Endodermal cell (in vitro differentiated cells): Measurements from ENCODE around the gene RAB20. TPM values are rescaled to one million over a fixed set of nuclear protein-coding genes. Genes with fewer than 3 reads are reported as not detected.
A peak's percentile ranks its signal among the peaks of the same experiment; 100 is the strongest.

Source experiments
- DNase-seq: peaks from one replicate; pipeline ENCODE4 v3.0.0-alpha.2; 2017
- H3K27ac ChIP-seq: 2 replicates; pipeline ENCODE4 v1.5.1; 2013; ENCODE audit warnings: mild to moderate bottlenecking, low read depth, low read length, moderate library complexity
- H3K27me3 ChIP-seq: 2 replicates; pipeline ENCODE4 v1.6.1; 2013; ENCODE audit warnings: mild to moderate bottlenecking, low read length, moderate library complexity; ENCODE audit not compliant: insufficient read depth, control insufficient read depth, poor library complexity, severe bottlenecking
- H3K36me3 ChIP-seq: 2 replicates; pipeline ENCODE4 v1.7.0; 2013; ENCODE audit warnings: mild to moderate bottlenecking, low read length, moderate library complexity; ENCODE audit not compliant: control insufficient read depth, insufficient read depth
- H3K4me1 ChIP-seq: one replicate; pipeline ENCODE4 v1.7.0; 2013; ENCODE audit warnings: low read length; ENCODE audit not compliant: control insufficient read depth, insufficient read depth
- H3K4me3 ChIP-seq: 2 replicates; pipeline ENCODE4 v1.5.1; 2013; ENCODE audit warnings: mild to moderate bottlenecking, low read length, moderate library complexity
- H3K9ac ChIP-seq: 2 replicates; pipeline ENCODE4 v1.6.1; 2013; ENCODE audit warnings: mild to moderate bottlenecking, low read length, moderate library complexity; ENCODE audit not compliant: poor library complexity, severe bottlenecking; ENCODE audit errors: extremely low read depth
- H3K9me3 ChIP-seq: 2 replicates; pipeline ENCODE4 v1.6.1; 2013; ENCODE audit warnings: mild to moderate bottlenecking, low read length, moderate library complexity; ENCODE audit not compliant: control insufficient read depth
- H3K27ac Mint-ChIP-seq: 2 replicates; pipeline ENCODE4 v1.8.0; 2020; ENCODE audit warnings: mixed read lengths
- H3K27me3 Mint-ChIP-seq: 2 replicates; pipeline ENCODE4 v1.8.0; 2021; ENCODE audit warnings: mild to moderate bottlenecking, mixed read lengths; ENCODE audit not compliant: insufficient read depth
- H3K36me3 Mint-ChIP-seq: 2 replicates; pipeline ENCODE4 v1.8.0; 2020; ENCODE audit warnings: low read depth, mixed read lengths
- H3K4me1 Mint-ChIP-seq: 2 replicates; pipeline ENCODE4 v1.8.0; 2020; ENCODE audit warnings: mixed read lengths
- H3K4me3 Mint-ChIP-seq: 2 replicates; pipeline ENCODE4 v1.8.0; 2020; ENCODE audit warnings: mild to moderate bottlenecking, moderate library complexity, mixed read lengths
- H3K9me3 Mint-ChIP-seq: 2 replicates; pipeline ENCODE4 v1.8.0; 2020; ENCODE audit warnings: mild to moderate bottlenecking, mixed read lengths
- WGBS, 2 experiments: methylation state at CpG; one replicate each; pipeline versions ENCODE4 v1.1.5 to v1.1.7; 2013; ENCODE audit warnings: missing lambda C conversion rate in 2 of 2, mixed read lengths in 1 of 2; ENCODE audit not compliant: insufficient coverage in 1 of 2, insufficient read length in 1 of 2; 5-methylcytosine and 5-hydroxymethylcytosine counted together
- total RNA-seq, 2 donors: library from RNA; stranded (reverse); fragmentation: NEBNext Ultra II Directional in 1 of 2; extraction: Animal tissue kit (Norgen Biotek cat#: 25700) in 1 of 2; gene quantifications; 2 replicates in 1 of 2; 3 replicates in 1 of 2; pipeline ENCODE4 v1.2.1, GENCODE V29; 2021
- TF ChIP-seq, protein P1 (sequence below): fragments of 200-600 bp; sonication (generic); conservative IDR thresholded peaks from 2 replicates; pipeline ENCODE4 v1.5.0; 2021; ENCODE audit warnings: antibody characterized with exemption, mild to moderate bottlenecking

RAB20 gene
- total RNA-seq, 2 donors from 2014 or later: 12.6 to 14.2 TPM

DNA sequence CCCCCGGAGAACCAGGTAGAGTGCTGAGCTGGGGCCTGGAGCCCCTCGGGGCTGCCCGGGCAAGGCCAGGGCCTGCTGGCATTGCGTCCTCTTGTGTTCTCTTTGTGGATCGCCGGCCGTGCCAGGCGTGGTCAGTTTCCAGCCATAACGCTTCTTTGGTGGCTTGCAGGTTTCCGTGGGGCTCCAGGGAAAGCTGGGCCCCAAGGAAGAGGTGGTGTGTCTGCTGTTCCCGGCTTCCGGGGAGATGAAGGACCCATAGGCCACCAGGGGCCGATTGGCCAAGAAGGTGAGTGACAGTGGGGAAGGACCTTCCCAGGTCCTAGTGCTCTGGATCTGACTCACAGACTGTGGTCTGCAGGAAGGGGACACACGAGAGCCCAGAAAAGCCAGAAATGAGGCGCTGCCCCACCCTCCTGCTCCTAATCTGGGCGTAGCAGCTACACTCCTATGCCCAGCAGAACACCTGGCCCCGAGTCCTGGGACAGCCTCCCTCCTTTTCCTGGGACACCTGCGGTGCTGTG lies 57.5 kb downstream of the RAB20 start:
- no peaks in the 10 kb centered on the region for H3K27me3 Mint-ChIP-seq
- H3K4me3 Mint-ChIP-seq: no peak overlapping the region
- Histone ChIP-seq H3K36me3 (peaks cover 93% of the 10 kb centered on the region), H3K27me3 (no peaks in the 10 kb centered on the region), H3K4me3 (no peak overlapping the region), H3K4me1 (no peaks in the 10 kb centered on the region), H3K9me3 (no peaks in the 10 kb centered on the region), H3K9ac (no peak overlapping the region), H3K27ac (no peak overlapping the region)
- H3K4me1 Mint-ChIP-seq: no peaks in the 10 kb centered on the region
- H3K36me3 Mint-ChIP-seq: peaks cover 92% of the 10 kb centered on the region
- no peaks in the 10 kb centered on the region for H3K9me3 Mint-ChIP-seq
- no peak overlapping the region for H3K27ac Mint-ChIP-seq
- DNase-seq: no peak
- TF ChIP-seq, protein P1, sequence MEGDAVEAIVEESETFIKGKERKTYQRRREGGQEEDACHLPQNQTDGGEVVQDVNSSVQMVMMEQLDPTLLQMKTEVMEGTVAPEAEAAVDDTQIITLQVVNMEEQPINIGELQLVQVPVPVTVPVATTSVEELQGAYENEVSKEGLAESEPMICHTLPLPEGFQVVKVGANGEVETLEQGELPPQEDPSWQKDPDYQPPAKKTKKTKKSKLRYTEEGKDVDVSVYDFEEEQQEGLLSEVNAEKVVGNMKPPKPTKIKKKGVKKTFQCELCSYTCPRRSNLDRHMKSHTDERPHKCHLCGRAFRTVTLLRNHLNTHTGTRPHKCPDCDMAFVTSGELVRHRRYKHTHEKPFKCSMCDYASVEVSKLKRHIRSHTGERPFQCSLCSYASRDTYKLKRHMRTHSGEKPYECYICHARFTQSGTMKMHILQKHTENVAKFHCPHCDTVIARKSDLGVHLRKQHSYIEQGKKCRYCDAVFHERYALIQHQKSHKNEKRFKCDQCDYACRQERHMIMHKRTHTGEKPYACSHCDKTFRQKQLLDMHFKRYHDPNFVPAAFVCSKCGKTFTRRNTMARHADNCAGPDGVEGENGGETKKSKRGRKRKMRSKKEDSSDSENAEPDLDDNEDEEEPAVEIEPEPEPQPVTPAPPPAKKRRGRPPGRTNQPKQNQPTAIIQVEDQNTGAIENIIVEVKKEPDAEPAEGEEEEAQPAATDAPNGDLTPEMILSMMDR: no peak
- 96 to 97% methylated on average over 7 to 18 of the region's 18 CpGs for WGBS, 2 experiments

DNA sequence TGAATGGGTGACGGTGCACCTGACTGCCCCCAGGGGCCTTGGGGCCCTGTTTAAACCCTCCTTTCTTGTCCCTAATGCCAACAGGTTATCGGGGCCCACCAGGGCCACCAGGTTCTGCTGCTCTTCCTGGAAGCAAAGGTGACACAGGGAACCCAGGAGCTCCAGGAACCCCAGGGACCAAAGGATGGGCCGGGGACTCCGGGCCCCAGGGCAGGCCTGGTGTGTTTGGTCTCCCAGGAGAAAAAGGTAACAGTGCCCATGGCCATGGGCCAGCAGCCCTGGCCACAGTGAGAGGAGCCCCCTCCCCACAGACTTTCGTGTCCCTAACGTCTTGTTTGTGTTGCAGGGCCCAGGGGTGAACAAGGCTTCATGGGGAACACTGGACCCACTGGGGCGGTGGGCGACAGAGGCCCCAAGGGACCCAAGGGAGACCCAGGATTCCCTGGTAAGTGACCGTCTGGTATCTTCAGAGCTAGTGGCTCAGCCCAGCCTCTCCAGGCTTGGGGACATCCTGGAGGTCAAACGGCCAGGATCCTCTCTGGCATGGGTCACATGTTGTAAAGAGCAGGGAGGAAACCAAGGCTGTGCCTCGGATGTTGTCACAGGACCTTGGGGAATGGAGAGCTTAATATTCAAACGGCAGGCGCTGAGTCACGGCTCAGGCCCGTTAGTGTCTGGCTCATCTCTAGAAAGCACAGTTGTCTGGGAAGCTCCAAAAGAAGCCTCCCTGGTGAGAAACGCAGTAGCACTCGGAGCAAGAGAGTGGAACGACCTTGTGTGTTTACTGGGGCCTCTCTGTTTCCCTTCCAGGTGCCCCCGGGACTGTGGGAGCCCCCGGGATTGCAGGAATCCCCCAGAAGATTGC lies 58.3 kb downstream of the RAB20 start:
- TF ChIP-seq, protein P1: no peak
- Histone ChIP-seq H3K9ac (no peak overlapping the region), H3K4me3 (no peak overlapping the region), H3K36me3 (peaks cover 93% of the 10 kb centered on the region), H3K27ac (no peak overlapping the region), H3K4me1 (no peaks in the 10 kb centered on the region), H3K9me3 (no peaks in the 10 kb centered on the region), H3K27me3 (no peaks in the 10 kb centered on the region)
- H3K27ac Mint-ChIP-seq: peak overlapping the region; percentile 61
- no peak for DNase-seq
- no peaks in the 10 kb centered on the region for H3K4me1 Mint-ChIP-seq
- no peaks in the 10 kb centered on the region for H3K9me3 Mint-ChIP-seq
- H3K4me3 Mint-ChIP-seq: no peak overlapping the region
- 84 to 89% methylated on average over 14 to 20 of the region's 20 CpGs for WGBS, 2 experiments
- peaks cover 93% of the 10 kb centered on the region for H3K36me3 Mint-ChIP-seq
- H3K27me3 Mint-ChIP-seq: no peaks in the 10 kb centered on the region

DNA sequence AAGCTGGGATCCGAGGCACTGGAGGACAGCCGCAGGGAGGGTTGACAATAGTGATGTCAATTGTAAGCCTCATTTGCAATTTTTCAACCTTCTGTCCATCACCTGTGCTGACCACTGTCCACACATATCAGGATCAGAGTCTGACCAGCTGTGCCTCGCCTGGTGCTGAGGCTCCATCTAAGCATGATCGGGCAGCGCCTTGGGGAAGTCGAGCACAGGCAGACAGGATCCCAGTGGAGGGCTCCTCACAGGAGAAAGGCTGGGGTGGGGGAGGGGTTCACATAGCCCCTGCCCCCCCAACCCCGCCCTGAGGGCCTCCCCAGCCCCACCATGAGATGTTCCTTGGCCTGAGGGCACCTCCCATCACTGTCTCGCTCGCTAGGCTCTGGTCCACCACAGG lies 60.3 kb downstream of the RAB20 start:
- TF ChIP-seq, protein P1: no peak
- H3K27me3 ChIP-seq: no peaks in the 10 kb centered on the region
- Mint-ChIP-seq H3K36me3 (peaks cover 91% of the 10 kb centered on the region), H3K4me3 (no peak overlapping the region), H3K27me3 (no peaks in the 10 kb centered on the region), H3K4me1 (no peaks in the 10 kb centered on the region), H3K9me3 (peaks cover 4% of the 10 kb centered on the region), H3K27ac (no peak overlapping the region)
- H3K36me3 ChIP-seq: peaks cover 93% of the 10 kb centered on the region
- H3K4me1 ChIP-seq: no peaks in the 10 kb centered on the region
- H3K27ac ChIP-seq: no peak overlapping the region
- H3K9ac ChIP-seq: no peak overlapping the region
- H3K4me3 ChIP-seq: no peak overlapping the region
- no peak for DNase-seq
- 97 to 100% methylated on average over 3 to 9 of the region's 9 CpGs for WGBS, 2 experiments
- peaks cover 7% of the 10 kb centered on the region for H3K9me3 ChIP-seq
